Ovary (tissue), 9 donors: ENCODE results near the gene GLCE. TPM values are rescaled to one million over a fixed set of nuclear protein-coding genes. Genes with fewer than 3 reads are reported as not detected.

Source experiments
- DNase-seq, 5 donors: peaks; one replicate each; pipeline ENCODE4 v3.0.0-alpha.2; 2019 to 2020
- H3K27ac ChIP-seq, 2 donors: fragments of 200-600 bp; one replicate each; pipeline versions ENCODE4 v1.5.1 to v1.8.0; 2019 to 2022
- H3K27me3 ChIP-seq: fragments of 200-600 bp; one replicate; pipeline ENCODE4 v1.8.0; 2022
- H3K36me3 ChIP-seq: fragments of 200-600 bp; sonication (generic); one replicate; pipeline ENCODE4 v1.5.1; 2019
- H3K4me1 ChIP-seq: one replicate; pipeline ENCODE4 v1.8.1; 2013; ENCODE audit warnings: mild to moderate bottlenecking, moderate library complexity; ENCODE audit not compliant: insufficient read depth
- H3K4me3 ChIP-seq: fragments of 200-600 bp; sonication (generic); one replicate; pipeline ENCODE4 v1.5.1; 2017
- H3K9me3 ChIP-seq, 2 donors: fragments of 200-600 bp in 1 of 2; sonication (generic) in 1 of 2; one replicate each; pipeline versions ENCODE4 v1.5.1 to v1.8.1; 2013 to 2019; ENCODE audit warnings: mild to moderate bottlenecking in 1 of 2, moderate library complexity in 1 of 2
- CTCF ChIP-seq, 3 donors: fragments of 450-650 bp in 2 of 3; fragments of 200-600 bp in 1 of 3; IDR thresholded peaks; one replicate each; pipeline versions ENCODE4 v1.5.1 to v1.8.0; 2016 to 2022; ENCODE audit warnings: antibody characterized with exemption in 3 of 3, mild to moderate bottlenecking in 1 of 3
- EP300 ChIP-seq: sonication (generic); formaldehyde crosslinking; IDR thresholded peaks from one replicate; pipeline ENCODE4 v1.6.1; 2017; ENCODE audit warnings: antibody characterized with exemption
- POLR2A ChIP-seq: fragments of 450-650 bp; IDR thresholded peaks from one replicate; pipeline ENCODE4 v1.6.1; 2017; ENCODE audit warnings: antibody characterized with exemption, mild to moderate bottlenecking, moderate library complexity
- WGBS, 3 donors: extraction: QIAGEN DNeasy Blood & Tissue Kit in 1 of 3; methylation state at CpG; one replicate each; pipeline versions ENCODE4 v1.1.5 to v1.1.7; 2013 to 2017; 5-methylcytosine and 5-hydroxymethylcytosine counted together
- intact Hi-C, 4 donors: fragments of 100-400 bp; cut with DNase I; formaldehyde crosslinking; loops; one replicate each; pipeline versions ENCODE4 v1.11.0 to v1.15.1; 2022 to 2023
- polyA plus RNA-seq, 2 donors: library from polyadenylated mRNA; stranded (reverse); fragments of 200-250 nt in 1 of 2; fragments of 350-450 nt in 1 of 2; fragmentation: Illumina TruSeq in 1 of 2; extraction: RNeasy Lipid Tissue Mini Kit (QIAGEN cat#74804) in 1 of 2; gene quantifications; one replicate each; pipeline ENCODE4 v1.2.3, GENCODE V29; 2013 to 2014
- total RNA-seq, 7 donors: library from RNA; depleted of rRNA in 2 of 7; stranded (reverse); fragments of >200 nt in 2 of 7; fragmentation: NEBNext Ultra II Directional in 3 of 7; extraction: Animal tissue kit (Norgen Biotek cat#: 25700) in 3 of 7; gene quantifications; one replicate each; pipeline versions ENCODE4 v1.1.0 to v1.2.4, GENCODE V29; 2016 to 2023
- donor health status: DM: no; HTN: no; CAD: no; lungs with moderate emphysema.
- donor health status: DM: no; HTN: no; CAD: no.
- donor health status: Bipolar disorder and iron deficiency.
- donor health status: DM: yes; HTN: yes; CAD: no.
- donor health status: DM: no; HTN: no; CAD: no.
- donor health status: DM: yes; HTN: yes; CAD: no.

Gene GLCE
- total and polyA plus RNA-seq, 9 donors, result 12.2 to 23.2 (median 16.7) TPM

- 31 to 37% (median 36%) methylated on average over 7 of the region's 7 CpGs for WGBS, 3 donors
- Histone ChIP-seq H3K9me3 (no peaks in the 10 kb centered on the region), H3K4me1 (no peaks in the 10 kb centered on the region), H3K27ac (no peak overlapping the region), H3K27me3 (no peaks in the 10 kb centered on the region), H3K36me3 (no peaks in the 10 kb centered on the region), H3K4me3 (no peak overlapping the region)
- no peak for TF ChIP-seq EP300
- no peak for TF ChIP-seq POLR2A
- no peak for TF ChIP-seq CTCF (IDR thresholded peaks at IDR 0.05)
- DNase-seq, result no peak
- intact Hi-C loops, result no loop called here
These were observed 43.0 kb upstream of the GLCE start for GRCh38 chr15:69117431-69117871.

DNA sequence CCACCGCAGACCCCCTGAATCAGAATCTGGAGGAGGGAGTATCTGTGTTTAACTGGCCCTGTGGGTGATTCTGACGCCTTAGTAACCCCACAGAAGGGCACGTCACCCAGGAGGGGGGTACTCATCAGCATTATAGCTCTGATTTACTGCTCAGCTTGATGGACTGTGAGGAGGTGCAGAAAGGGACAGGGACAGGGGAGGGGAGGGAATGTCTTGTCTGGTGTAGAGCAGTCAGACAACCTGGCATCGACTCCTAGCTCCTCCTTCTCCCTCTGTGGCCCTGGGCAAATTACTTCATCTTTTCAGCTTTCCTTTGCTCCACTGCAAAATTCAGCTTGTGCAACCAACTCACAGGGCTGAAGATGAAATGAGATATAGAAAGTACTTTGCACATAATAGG lies 42.3 kb upstream of the GLCE start:
- Histone ChIP-seq H3K36me3 (no peaks in the 10 kb centered on the region), H3K4me1 (no peaks in the 10 kb centered on the region), H3K4me3 (no peak overlapping the region), H3K27ac (no peak overlapping the region), H3K9me3 (no peaks in the 10 kb centered on the region), H3K27me3 (no peaks in the 10 kb centered on the region)
- no peak for DNase-seq
- WGBS, 3 donors, result 47 to 68% (median 61%) methylated on average over 4 of the region's 4 CpGs
- intact Hi-C loops, result no loop called here
- no peak for TF ChIP-seq POLR2A
- no peak for TF ChIP-seq CTCF (IDR thresholded peaks at IDR 0.05)
- TF ChIP-seq EP300, result no peak

GRCh38 chr15:69119001-69119400 lies 41.4 kb upstream of the GLCE start:
- DNase-seq, result no peak
- WGBS, 3 donors, result 67 to 75% (median 72%) methylated on average over 2 of the region's 2 CpGs
- TF ChIP-seq POLR2A, result no peak
- no peak for TF ChIP-seq CTCF (IDR thresholded peaks at IDR 0.05)
- no peak for TF ChIP-seq EP300
- Histone ChIP-seq H3K27ac (no peak overlapping the region), H3K4me1 (no peaks in the 10 kb centered on the region), H3K36me3 (no peaks in the 10 kb centered on the region), H3K9me3 (no peaks in the 10 kb centered on the region), H3K4me3 (no peak overlapping the region), H3K27me3 (no peaks in the 10 kb centered on the region)
- intact Hi-C loops, result no loop called here

- no peak for DNase-seq
- TF ChIP-seq CTCF (IDR thresholded peaks at IDR 0.05) (no peak), EP300 (no peak), POLR2A (no peak)
- no peaks in the 10 kb centered on the region for H3K27me3 ChIP-seq
- H3K9me3 ChIP-seq, result no peaks in the 10 kb centered on the region
- no peaks in the 10 kb centered on the region for H3K4me1 ChIP-seq
- 50 to 52% (median 51%) methylated on average over 5 of the region's 5 CpGs for whole genome bisulfite sequencing, 3 donors
- no peaks in the 10 kb centered on the region for H3K36me3 ChIP-seq
- no peak overlapping the region for H3K27ac ChIP-seq
- intact Hi-C loops, result no loop called here
- no peak overlapping the region for H3K4me3 ChIP-seq
These were observed 40.6 kb upstream of the GLCE start for GRCh38 chr15:69119683-69120395.
